Right cardiac atrium (tissue), 5 donors: ENCODE data around the gene PPIF. TPM values are rescaled to one million over a fixed set of nuclear protein-coding genes. Genes with fewer than 3 reads are reported as not detected.

Source experiments
- ATAC-seq, 2 donors: fragments of 200-7000 bp; cut with Tn5 transposase; one replicate each; pipeline versions ENCODE4 v1.8.0 to v1.9.1; 2020; ENCODE audit warnings: moderate library complexity in 2 of 2, mild to moderate bottlenecking in 1 of 2
- DNase-seq, 3 donors: peaks; one replicate each; pipeline ENCODE4 v3.0.0-alpha.2; 2020
- H3K27ac ChIP-seq: one replicate; pipeline ENCODE4 v1.5.1; 2013; ENCODE audit warnings: mild to moderate bottlenecking, low read length, control low read depth, moderate library complexity
- H3K27me3 ChIP-seq: one replicate; pipeline ENCODE4 v1.6.1; 2013; ENCODE audit not compliant: control insufficient read depth, insufficient read depth
- H3K4me1 ChIP-seq: one replicate; pipeline ENCODE4 v1.6.1; 2013; ENCODE audit warnings: low read length; ENCODE audit not compliant: control insufficient read depth, insufficient read depth
- H3K4me3 ChIP-seq: one replicate; pipeline ENCODE4 v1.5.1; 2013; ENCODE audit warnings: low read length, control low read depth
- H3K9me3 ChIP-seq: one replicate; pipeline ENCODE4 v1.6.1; 2013; ENCODE audit warnings: low read length; ENCODE audit not compliant: control insufficient read depth
- WGBS: extraction: QIAGEN DNeasy Blood & Tissue Kit; methylation state at CpG from one replicate; pipeline ENCODE4 v1.1.7; 2013; 5-methylcytosine and 5-hydroxymethylcytosine counted together
- intact Hi-C, 4 donors: fragments of 100-400 bp; cut with DNase I; formaldehyde crosslinking; loops; one replicate each; pipeline versions ENCODE4 v1.11.0 to v1.14.0; 2022 to 2023
- polyA plus RNA-seq: library from polyadenylated mRNA; stranded (reverse); fragments of 200-250 nt; gene quantifications from one replicate; pipeline ENCODE4 v1.2.3, GENCODE V29; 2013
- total RNA-seq, 4 donors: library from RNA; stranded (reverse); fragmentation: NEBNext Ultra II Directional; extraction: Animal tissue kit (Norgen Biotek cat#: 25700); gene quantifications; one replicate each; pipeline ENCODE4 v1.2.1, GENCODE V29; 2021
- donor health status: healthy with polysubstance abuse.
- donor health status: DM: no; HTN: yes; CAD: no.
- donor health status: DM: no; HTN: no; CAD: no.
- donor health status: DM: no; HTN: yes; CAD: no; lungs with severe emphysema.
- donor health status: DM: yes; HTN: yes; CAD: no.

Gene PPIF
- total and polyA plus RNA-seq, 5 donors, result 91.8 to 121 (median 104) TPM

DNA sequence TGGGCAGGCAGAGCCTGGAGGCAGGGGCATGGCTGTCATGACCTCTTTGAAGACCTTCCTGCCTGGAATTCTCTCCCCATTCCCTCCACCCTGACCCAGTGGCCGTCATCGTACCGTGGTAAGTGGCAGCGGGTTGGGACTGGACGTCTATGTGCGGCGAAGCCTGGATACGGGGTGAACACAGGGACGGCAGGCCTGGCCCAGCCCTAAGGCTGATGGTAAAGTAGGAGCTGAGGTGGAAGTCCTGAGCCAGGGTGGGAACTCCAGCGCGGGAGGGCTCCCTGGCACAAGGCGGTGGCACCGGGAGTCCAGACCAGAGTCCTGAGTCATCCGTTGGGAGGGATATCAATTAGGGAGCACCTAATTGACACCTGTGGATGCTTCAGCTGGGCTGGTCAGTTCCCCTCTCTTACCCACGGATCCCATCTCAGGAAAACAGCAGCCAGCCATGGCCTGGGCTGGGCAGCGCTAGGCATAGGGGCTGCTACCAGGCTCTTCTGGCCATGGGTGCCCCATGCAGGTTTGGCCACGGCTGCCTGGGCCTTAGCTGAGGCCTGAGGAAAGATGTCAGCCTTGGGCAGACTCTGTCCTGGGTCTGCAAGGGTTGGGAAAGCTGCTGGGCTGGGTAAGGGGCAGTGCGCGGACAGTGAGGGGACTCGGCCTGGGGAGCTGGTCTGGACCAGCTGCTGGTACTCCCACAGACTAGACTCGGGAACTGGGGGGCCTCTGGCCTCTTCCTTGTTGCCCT, 3.3 kb downstream of the PPIF start:
- Histone ChIP-seq H3K9me3 (no peaks in the 10 kb centered on the region), H3K27me3 (no peaks in the 10 kb centered on the region), H3K4me1 (peaks cover 13% of the 10 kb centered on the region), H3K27ac (no peak overlapping the region), H3K4me3 (no peak overlapping the region)
- intact Hi-C loops, result no loop called here
- peak in 1 of 3 donors; percentile 53 for DNase-seq
- WGBS, result 92% methylated on average over 21 of the region's 21 CpGs
- ATAC-seq, result no peak

DNA sequence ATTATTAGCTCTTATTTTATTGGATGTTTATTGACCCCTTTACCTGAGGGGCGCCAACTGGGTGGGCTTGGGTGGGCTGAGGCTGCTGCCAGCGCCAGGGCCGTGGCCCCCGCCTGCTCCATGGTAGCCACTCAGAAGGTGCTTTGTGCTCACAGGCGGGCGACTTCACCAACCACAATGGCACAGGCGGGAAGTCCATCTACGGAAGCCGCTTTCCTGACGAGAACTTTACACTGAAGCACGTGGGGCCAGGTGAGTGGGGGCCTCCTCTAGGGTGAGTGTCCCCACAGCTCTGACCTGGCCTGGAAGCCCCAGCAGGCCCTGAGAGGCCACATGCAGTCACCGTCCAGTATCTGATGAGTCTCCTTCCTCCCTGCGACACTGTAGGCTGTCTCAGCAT, 4.1 kb downstream of the PPIF start:
- Histone ChIP-seq H3K4me1 (peaks cover 8% of the 10 kb centered on the region), H3K27me3 (no peaks in the 10 kb centered on the region), H3K9me3 (no peaks in the 10 kb centered on the region), H3K4me3 (no peak overlapping the region), H3K27ac (no peak overlapping the region)
- 90% methylated on average over 13 of the region's 13 CpGs for WGBS
- no peak for DNase-seq
- intact Hi-C loops, result no loop called here
- ATAC-seq, result no peak

DNA sequence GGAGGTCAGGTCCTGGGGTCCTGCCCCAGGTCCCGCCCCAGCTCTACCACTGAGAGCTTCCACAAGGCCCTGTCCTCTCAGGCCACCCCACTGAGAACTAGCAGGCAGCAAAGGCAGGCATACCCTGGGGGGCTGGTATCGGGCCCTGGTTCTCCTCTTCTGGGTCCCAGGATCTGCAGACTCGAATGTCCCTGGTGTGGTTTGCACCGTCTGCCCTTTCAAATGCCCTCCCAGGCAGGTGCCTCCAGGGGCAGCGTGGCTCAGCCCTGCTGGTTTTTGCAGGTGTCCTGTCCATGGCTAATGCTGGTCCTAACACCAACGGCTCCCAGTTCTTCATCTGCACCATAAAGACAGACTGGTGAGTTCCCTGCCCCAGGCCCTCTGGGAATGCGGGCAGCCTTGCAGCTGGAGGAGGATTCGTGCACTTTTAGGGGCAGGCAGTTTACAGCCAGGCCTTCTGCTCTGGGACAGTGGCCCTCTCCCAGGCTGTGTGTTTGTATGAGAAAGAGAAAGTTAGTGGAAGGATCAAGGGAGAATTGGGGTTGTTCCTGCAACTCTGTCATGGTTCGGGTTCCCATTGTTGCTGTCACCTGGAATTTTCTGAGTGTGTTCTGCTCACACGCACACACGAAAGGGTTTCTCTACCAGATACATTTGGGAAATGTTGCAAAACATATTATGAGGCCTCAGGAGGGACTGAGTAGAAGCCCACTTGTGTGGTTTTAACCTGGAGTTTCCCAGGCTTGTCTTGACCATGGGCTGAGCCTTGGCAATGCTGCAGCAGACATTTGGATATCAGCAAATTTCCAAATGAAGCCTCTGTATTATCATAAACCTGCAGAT, 5.0 kb downstream of the PPIF start:
- Histone ChIP-seq H3K27me3 (no peaks in the 10 kb centered on the region), H3K4me3 (no peak overlapping the region), H3K4me1 (peaks cover 8% of the 10 kb centered on the region), H3K27ac (no peak overlapping the region), H3K9me3 (no peaks in the 10 kb centered on the region)
- no peak for ATAC-seq
- no peak for DNase-seq
- intact Hi-C loops, result no loop called here
- 95% methylated on average over 11 of the region's 11 CpGs for WGBS

DNA sequence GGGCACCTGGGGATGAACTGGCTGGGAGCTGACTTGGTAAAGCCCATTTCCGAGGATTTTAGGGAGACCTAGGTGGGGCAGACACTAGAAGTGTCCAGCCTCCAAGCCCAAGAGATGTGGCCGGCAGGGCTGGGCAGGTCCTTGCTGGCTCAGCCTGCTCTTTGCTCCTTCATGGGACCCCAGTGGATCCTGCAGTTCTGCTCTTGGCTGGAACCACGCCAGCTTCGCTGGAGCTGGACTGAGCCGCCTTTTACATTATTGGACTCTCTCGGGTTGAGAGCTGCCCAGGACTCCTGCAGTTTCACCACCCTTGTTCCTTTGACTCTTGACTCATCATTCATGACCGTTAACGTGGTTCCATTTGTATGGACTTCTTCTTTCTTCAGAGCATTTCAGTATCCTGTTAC, 5.7 kb downstream of the PPIF start:
- WGBS, result 83% methylated on average over 8 of the region's 8 CpGs
- no peak overlapping the region for H3K27ac ChIP-seq
- no peak overlapping the region for H3K4me3 ChIP-seq
- intact Hi-C loops, result no loop called here
- peak in 1 of 3 donors; percentile 65 for DNase-seq
- H3K4me1 ChIP-seq, result peaks cover 8% of the 10 kb centered on the region
- H3K27me3 ChIP-seq, result no peaks in the 10 kb centered on the region
- H3K9me3 ChIP-seq, result no peaks in the 10 kb centered on the region
- ATAC-seq, result no peak

DNA sequence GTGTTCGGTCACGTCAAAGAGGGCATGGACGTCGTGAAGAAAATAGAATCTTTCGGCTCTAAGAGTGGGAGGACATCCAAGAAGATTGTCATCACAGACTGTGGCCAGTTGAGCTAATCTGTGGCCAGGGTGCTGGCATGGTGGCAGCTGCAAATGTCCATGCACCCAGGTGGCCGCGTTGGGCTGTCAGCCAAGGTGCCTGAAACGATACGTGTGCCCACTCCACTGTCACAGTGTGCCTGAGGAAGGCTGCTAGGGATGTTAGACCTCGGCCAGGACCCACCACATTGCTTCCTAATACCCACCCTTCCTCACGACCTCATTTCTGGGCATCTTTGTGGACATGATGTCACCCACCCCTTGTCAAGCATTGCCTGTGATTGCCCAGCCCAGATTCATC, 6.5 kb downstream of the PPIF start:
- DNase-seq, result peak in 1 of 3 donors; percentile 47
- ATAC-seq, result no peak
- Histone ChIP-seq H3K27ac (no peak overlapping the region), H3K9me3 (no peaks in the 10 kb centered on the region), H3K4me1 (peaks cover 3% of the 10 kb centered on the region), H3K27me3 (no peaks in the 10 kb centered on the region), H3K4me3 (no peak overlapping the region)
- WGBS, result 83% methylated on average over 11 of the region's 11 CpGs
- intact Hi-C loops, result no loop called here

DNA sequence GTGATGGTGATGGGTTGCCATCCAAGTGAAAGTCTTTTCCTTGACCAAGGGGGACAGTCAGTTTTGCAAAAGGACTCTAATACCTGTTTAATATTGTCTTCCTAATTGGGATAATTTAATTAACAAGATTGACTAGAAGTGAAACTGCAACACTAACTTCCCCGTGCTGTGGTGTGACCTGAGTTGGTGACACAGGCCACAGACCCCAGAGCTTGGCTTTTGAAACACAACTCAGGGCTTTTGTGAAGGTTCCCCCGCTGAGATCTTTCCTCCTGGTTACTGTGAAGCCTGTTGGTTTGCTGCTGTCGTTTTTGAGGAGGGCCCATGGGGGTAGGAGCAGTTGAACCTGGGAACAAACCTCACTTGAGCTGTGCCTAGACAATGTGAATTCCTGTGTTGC, 6.9 kb downstream of the PPIF start:
- Histone ChIP-seq H3K27me3 (no peaks in the 10 kb centered on the region), H3K4me1 (no peaks in the 10 kb centered on the region), H3K9me3 (no peaks in the 10 kb centered on the region), H3K4me3 (no peak overlapping the region), H3K27ac (no peak overlapping the region)
- ATAC-seq, result no peak
- intact Hi-C loops, result no loop called here
- DNase-seq, result no peak
- 56% methylated on average over 3 of the region's 3 CpGs for WGBS

DNA sequence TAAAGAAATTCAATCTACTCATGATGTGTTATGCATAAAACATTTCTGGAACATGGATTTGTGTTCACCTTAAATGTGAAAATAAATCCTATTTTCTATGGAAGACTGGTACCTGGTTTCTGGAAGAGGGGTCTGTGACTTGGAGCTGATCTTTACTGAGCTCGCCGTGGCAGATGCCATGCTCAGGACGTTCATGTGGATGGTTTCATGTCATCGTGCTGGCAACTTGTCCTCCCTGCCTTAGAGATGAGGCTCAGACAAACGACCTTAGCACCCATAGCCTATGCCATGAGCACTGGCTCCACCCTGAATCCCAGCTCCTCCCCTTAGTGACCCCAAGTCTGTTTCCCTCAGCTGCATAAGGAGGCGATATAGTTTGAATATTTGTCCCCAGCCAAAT, 7.3 kb downstream of the PPIF start:
- Histone ChIP-seq H3K4me1 (no peaks in the 10 kb centered on the region), H3K4me3 (no peak overlapping the region), H3K27me3 (no peaks in the 10 kb centered on the region), H3K27ac (no peak overlapping the region), H3K9me3 (no peaks in the 10 kb centered on the region)
- ATAC-seq (no peak), DNase-seq (no peak)
- intact Hi-C loops, result no loop called here
- 91% methylated on average over 6 of the region's 6 CpGs for WGBS

DNA sequence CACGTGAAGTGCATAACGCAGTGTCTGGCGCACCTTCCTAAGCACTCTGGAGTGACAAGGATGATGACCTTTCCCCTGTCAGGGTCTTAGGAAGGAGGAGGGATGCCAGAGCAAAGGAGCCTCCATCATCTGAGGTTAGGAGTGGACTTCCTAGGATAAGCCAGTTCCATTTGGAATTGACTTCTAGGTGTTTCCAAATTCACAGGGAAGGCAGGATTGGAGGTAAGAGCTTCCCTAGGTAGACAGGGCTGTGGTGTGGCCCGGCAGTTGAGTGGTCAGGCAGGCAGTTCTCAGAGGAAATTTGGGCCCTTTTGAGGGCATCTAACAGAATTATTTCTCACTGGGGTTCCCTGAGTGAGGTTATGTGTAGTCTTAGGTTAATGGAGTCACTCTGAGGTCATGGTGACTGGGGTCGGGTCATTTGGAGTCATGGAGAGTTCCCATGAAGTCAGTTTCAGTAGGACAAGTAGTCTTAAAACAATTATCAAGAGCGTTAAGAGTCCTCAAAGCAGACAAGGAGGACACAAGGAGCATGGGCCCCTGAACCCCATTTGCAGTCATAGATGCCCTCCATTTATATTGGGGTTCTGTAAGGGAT, 8.2 kb downstream of the PPIF start:
- ATAC-seq, result no peak
- H3K4me3 ChIP-seq, result no peak overlapping the region
- no peaks in the 10 kb centered on the region for H3K9me3 ChIP-seq
- WGBS, result 89% methylated on average over 6 of the region's 6 CpGs
- H3K27me3 ChIP-seq, result no peaks in the 10 kb centered on the region
- no peaks in the 10 kb centered on the region for H3K4me1 ChIP-seq
- intact Hi-C loops, result no loop called here
- no peak for DNase-seq
- no peak overlapping the region for H3K27ac ChIP-seq

DNA sequence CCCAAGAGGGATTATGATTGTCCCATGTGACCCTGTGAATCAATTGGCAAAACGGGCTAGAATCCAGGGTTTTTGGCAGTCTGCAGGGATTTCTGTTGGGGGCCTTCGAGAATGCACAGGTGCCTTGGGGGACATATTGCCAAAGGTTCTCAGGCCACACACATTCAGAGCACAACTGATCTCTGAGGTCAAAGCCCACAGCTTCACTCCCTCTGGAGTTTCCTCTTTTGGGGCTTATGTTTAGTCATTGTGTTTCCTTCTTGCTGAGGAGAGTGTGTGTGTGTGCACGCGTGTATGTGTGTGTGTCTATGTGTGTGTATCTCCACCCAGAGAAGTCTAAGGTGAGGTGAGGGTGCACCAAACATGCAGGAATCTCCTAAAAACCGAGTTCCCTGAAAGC, 8.8 kb downstream of the PPIF start:
- Histone ChIP-seq H3K27ac (no peak overlapping the region), H3K27me3 (no peaks in the 10 kb centered on the region), H3K4me1 (no peaks in the 10 kb centered on the region), H3K4me3 (no peak overlapping the region), H3K9me3 (no peaks in the 10 kb centered on the region)
- WGBS, result 89% methylated on average over 5 of the region's 5 CpGs
- no peak for ATAC-seq
- intact Hi-C loops, result no loop called here
- no peak for DNase-seq

DNA sequence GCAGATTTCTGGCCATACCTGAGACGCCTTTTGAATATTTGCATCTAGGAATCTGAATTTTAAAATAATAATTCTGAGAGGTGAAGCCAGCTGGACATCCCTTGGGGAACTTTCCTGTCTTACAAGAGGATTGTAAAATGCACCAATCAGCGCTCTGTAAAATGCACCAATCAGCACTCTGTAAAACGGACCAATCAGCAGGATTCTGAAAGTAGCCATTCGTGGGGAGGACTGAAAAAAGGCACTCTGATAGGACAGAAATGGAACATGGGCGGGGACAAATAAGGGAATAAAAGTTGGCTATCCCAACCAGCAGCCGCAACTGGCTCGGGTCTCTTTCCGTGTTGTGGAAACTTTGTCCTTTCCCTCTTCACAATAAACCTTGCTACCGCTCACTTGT, 9.9 kb downstream of the PPIF start:
- Histone ChIP-seq H3K4me1 (no peaks in the 10 kb centered on the region), H3K9me3 (no peaks in the 10 kb centered on the region), H3K27ac (no peak overlapping the region), H3K27me3 (no peaks in the 10 kb centered on the region), H3K4me3 (no peak overlapping the region)
- 97% methylated on average over 9 of the region's 9 CpGs for WGBS
- no peak for DNase-seq
- intact Hi-C loops, result no loop called here
- no peak for ATAC-seq

DNA sequence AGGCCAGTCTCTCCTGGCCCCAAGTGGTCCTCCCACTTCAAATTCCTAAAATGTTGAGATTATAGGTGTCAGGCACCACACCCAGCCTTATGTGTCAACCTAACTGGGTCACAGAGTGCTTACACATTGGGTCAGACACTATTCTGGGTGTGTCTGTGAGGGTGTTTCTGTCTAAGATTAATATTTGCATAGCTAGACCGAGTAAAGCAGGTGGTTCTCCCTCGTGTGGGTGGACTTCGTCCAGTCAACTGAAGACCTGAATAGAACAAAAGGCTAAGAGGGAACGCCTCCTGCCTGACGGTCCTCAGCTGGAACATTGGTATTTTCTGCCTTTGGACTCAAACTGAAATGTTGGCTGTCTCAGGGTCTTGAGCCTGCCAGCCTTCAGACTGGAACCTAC, 11.5 kb downstream of the PPIF start:
- 80% methylated on average over 5 of the region's 5 CpGs for WGBS
- no peak overlapping the region for H3K27ac ChIP-seq
- H3K27me3 ChIP-seq, result no peaks in the 10 kb centered on the region
- no peak for DNase-seq
- peak; percentile 30 to 43 for ATAC-seq
- no peak overlapping the region for H3K4me3 ChIP-seq
- H3K9me3 ChIP-seq, result no peaks in the 10 kb centered on the region
- intact Hi-C loops, result no loop called here
- no peaks in the 10 kb centered on the region for H3K4me1 ChIP-seq
